Osteoblast (primary cell): ENCODE measurements around the gene NOC4L. TPM values are rescaled to one million over a fixed set of nuclear protein-coding genes. Genes with fewer than 3 reads are reported as not detected.

ENCODE experiments used
- DNase-seq: peaks from one replicate; pipeline ENCODE4 v3.0.0; 2011; ENCODE audit warnings: low spot score, mixed read lengths; ENCODE audit not compliant: insufficient read length; ENCODE audit errors: missing footprints
- H2AFZ ChIP-seq: 2 replicates; pipeline ENCODE4 v1.6.0; 2011; ENCODE audit warnings: mild to moderate bottlenecking, low read length
- H3K27ac ChIP-seq: 2 replicates; pipeline ENCODE4 v1.5.1; 2011; ENCODE audit warnings: mild to moderate bottlenecking, low read depth, low read length, moderate library complexity
- H3K27me3 ChIP-seq: 2 replicates; pipeline ENCODE4 v1.6.0; 2012; ENCODE audit warnings: mild to moderate bottlenecking, control low read depth, inconsistent platforms, low read length, moderate library complexity; ENCODE audit not compliant: insufficient read depth
- H3K36me3 ChIP-seq: 2 replicates; pipeline ENCODE4 v1.5.1; 2011; ENCODE audit warnings: mild to moderate bottlenecking, low read length, control low read depth, moderate library complexity; ENCODE audit not compliant: insufficient read depth
- H3K4me1 ChIP-seq: 2 replicates; pipeline ENCODE4 v1.5.1; 2011; ENCODE audit warnings: mild to moderate bottlenecking, low read length, control low read depth, moderate library complexity; ENCODE audit not compliant: insufficient read depth
- H3K4me2 ChIP-seq: 2 replicates; pipeline ENCODE4 v1.6.0; 2011; ENCODE audit warnings: mild to moderate bottlenecking, low read length; ENCODE audit not compliant: insufficient read depth
- H3K4me3 ChIP-seq: fragments of 200-600 bp; sonication (generic); 3 replicates; pipeline ENCODE4 v1.5.1; 2012; ENCODE audit warnings: mild to moderate bottlenecking, low read length, inconsistent platforms; ENCODE audit not compliant: insufficient read depth
- H3K79me2 ChIP-seq: 2 replicates; pipeline ENCODE4 v1.6.0; 2012; ENCODE audit warnings: mild to moderate bottlenecking, low read length, control low read depth, inconsistent platforms; ENCODE audit not compliant: insufficient read depth
- H3K9me3 ChIP-seq: 2 replicates; pipeline ENCODE4 v1.5.1; 2011; ENCODE audit warnings: low read depth, low read length, control low read depth
- H4K20me1 ChIP-seq: 2 replicates; pipeline ENCODE4 v1.6.0; 2012; ENCODE audit warnings: mild to moderate bottlenecking, low read length, control low read depth; ENCODE audit not compliant: insufficient read depth
- CTCF ChIP-seq: IDR thresholded peaks from 2 replicates; pipeline ENCODE4 v1.5.1; 2011; ENCODE audit warnings: mild to moderate bottlenecking, low read depth, low read length, moderate library complexity; ENCODE audit errors: extremely low read depth
- total RNA-seq: library from RNA; depleted of rRNA; stranded (reverse); fragments of >200 nt; gene quantifications from 2 replicates; pipeline ENCODE4 v1.2.3, GENCODE V29; 2012

Gene NOC4L
- total RNA-seq, 1 donor: 11.2 TPM

- no peak overlapping the region for H2AFZ ChIP-seq
- no peaks in the 10 kb centered on the region for H4K20me1 ChIP-seq
- TF ChIP-seq CTCF: no peak
- H3K9me3 ChIP-seq: no peaks in the 10 kb centered on the region
- H3K27ac ChIP-seq: no peak overlapping the region
- peaks cover 14% of the 10 kb centered on the region for H3K4me1 ChIP-seq
- no peak overlapping the region for H3K4me3 ChIP-seq
- H3K27me3 ChIP-seq: peaks cover 14% of the 10 kb centered on the region
- no peak overlapping the region for H3K4me2 ChIP-seq
- no peaks in the 10 kb centered on the region for H3K79me2 ChIP-seq
- no peaks in the 10 kb centered on the region for H3K36me3 ChIP-seq
- DNase-seq: no peak
These were observed 29.1 kb downstream of the NOC4L start for GRCh38 chr12:132173135-132174014.

- no peaks in the 10 kb centered on the region for H3K9me3 ChIP-seq
- no peak overlapping the region for H3K27ac ChIP-seq
- TF ChIP-seq CTCF: no peak
- peaks cover 14% of the 10 kb centered on the region for H3K27me3 ChIP-seq
- no peaks in the 10 kb centered on the region for H4K20me1 ChIP-seq
- H3K4me1 ChIP-seq: peaks cover 14% of the 10 kb centered on the region
- no peak overlapping the region for H3K4me2 ChIP-seq
- no peak overlapping the region for H3K4me3 ChIP-seq
- DNase-seq: no peak
- H3K79me2 ChIP-seq: no peaks in the 10 kb centered on the region
- H3K36me3 ChIP-seq: no peaks in the 10 kb centered on the region
- no peak overlapping the region for H2AFZ ChIP-seq
These were observed 30.0 kb downstream of the NOC4L start for GRCh38 chr12:132174015-132174838.

GRCh38 chr12:132174839-132175490 is 30.7 kb downstream of the NOC4L start:
- no peak for TF ChIP-seq CTCF
- Histone ChIP-seq H3K79me2 (no peaks in the 10 kb centered on the region), H3K4me2 (no peak overlapping the region), H3K9me3 (no peaks in the 10 kb centered on the region), H3K4me3 (no peak overlapping the region), H3K27me3 (peaks cover 14% of the 10 kb centered on the region), H4K20me1 (no peaks in the 10 kb centered on the region), H2AFZ (no peak overlapping the region), H3K36me3 (no peaks in the 10 kb centered on the region), H3K27ac (no peak overlapping the region), H3K4me1 (peaks cover 7% of the 10 kb centered on the region)
- DNase-seq: no peak
